DND-41 (cell line): ENCODE results near the gene MOV10L1.

Source experiments
- ATAC-seq: fragments of 200-7000 bp; cut with Tn5 transposase; 3 replicates; pipeline ENCODE4 v1.9.1; 2021; ENCODE audit warnings: low read depth; ENCODE audit not compliant: insufficient read depth
- DNase-seq: peaks from one replicate; pipeline ENCODE4 v3.0.0-alpha.2; 2020
- H2AFZ ChIP-seq: 2 replicates; pipeline ENCODE4 v1.6.0; 2012; ENCODE audit warnings: low read depth, low read length
- H3K27ac ChIP-seq: 2 replicates; pipeline ENCODE4 v1.5.1; 2012; ENCODE audit warnings: low read length, inconsistent platforms
- H3K27me3 ChIP-seq: fragments of 200-600 bp; sonication (generic); 2 replicates; pipeline ENCODE4 v1.6.0; 2012; ENCODE audit warnings: low read length, mild to moderate bottlenecking, inconsistent platforms; ENCODE audit not compliant: insufficient read depth, poor library complexity
- H3K36me3 ChIP-seq: 2 replicates; pipeline ENCODE4 v1.5.1; 2012; ENCODE audit warnings: low read length, inconsistent platforms; ENCODE audit not compliant: insufficient read depth
- H3K4me1 ChIP-seq: 2 replicates; pipeline ENCODE4 v1.5.1; 2012; ENCODE audit warnings: mild to moderate bottlenecking, low read length; ENCODE audit not compliant: insufficient read depth
- H3K4me2 ChIP-seq: 2 replicates; pipeline ENCODE4 v1.6.0; 2012; ENCODE audit warnings: mild to moderate bottlenecking, moderate library complexity, low read length, inconsistent platforms; ENCODE audit not compliant: insufficient read depth
- H3K4me3 ChIP-seq, 2 experiments: fragments of 200-600 bp in 1 of 2; shearing (Covaris generic) in 1 of 2; 2 replicates each; pipeline ENCODE4 v1.5.1; 2012 to 2016; ENCODE audit warnings: inconsistent platforms in 2 of 2, low read length in 2 of 2, mild to moderate bottlenecking in 2 of 2, low read depth in 1 of 2, moderate library complexity in 1 of 2
- H3K79me2 ChIP-seq: 2 replicates; pipeline ENCODE4 v1.6.0; 2012; ENCODE audit warnings: low read length, inconsistent platforms; ENCODE audit not compliant: insufficient read depth
- H3K9ac ChIP-seq: 2 replicates; pipeline ENCODE4 v1.6.0; 2012; ENCODE audit warnings: low read depth, mild to moderate bottlenecking, inconsistent platforms, low read length, moderate library complexity
- H3K9me3 ChIP-seq: 2 replicates; pipeline ENCODE4 v1.5.1; 2012; ENCODE audit warnings: low read length, moderate library complexity, mild to moderate bottlenecking, inconsistent platforms; ENCODE audit not compliant: insufficient read depth, severe bottlenecking
- H4K20me1 ChIP-seq: 2 replicates; pipeline ENCODE4 v1.6.0; 2012; ENCODE audit warnings: low read length; ENCODE audit not compliant: insufficient read depth
- CTCF ChIP-seq: IDR thresholded peaks from 2 replicates; pipeline ENCODE4 v1.5.1; 2012; ENCODE audit warnings: borderline replicate concordance, low read length, moderate library complexity, mild to moderate bottlenecking; ENCODE audit not compliant: poor library complexity, severe bottlenecking; ENCODE audit errors: extremely low read depth
- EZH2 ChIP-seq: IDR thresholded peaks from 3 replicates; pipeline ENCODE4 v1.6.1; 2012; ENCODE audit warnings: borderline replicate concordance, low read depth, mild to moderate bottlenecking, moderate library complexity, low read length, inconsistent platforms; ENCODE audit not compliant: severe bottlenecking

Gene MOV10L1

GRCh38 chr22:50151571-50152537 is 62.0 kb downstream of the MOV10L1 start:
- no peak for ATAC-seq
- Histone ChIP-seq H3K9me3 (no peaks in the 10 kb centered on the region), H3K4me1 (no peaks in the 10 kb centered on the region), H2AFZ (no peak overlapping the region), H3K9ac (no peak overlapping the region), H3K4me3 (no peak overlapping the region), H3K79me2 (no peaks in the 10 kb centered on the region), H3K27me3 (no peaks in the 10 kb centered on the region), H3K27ac (no peak overlapping the region), H3K4me2 (no peak overlapping the region), H3K36me3 (no peaks in the 10 kb centered on the region), H4K20me1 (peaks cover 4% of the 10 kb centered on the region; the same call in 1 of the 2 replicates)
- TF ChIP-seq CTCF = no peak
- no peak for TF ChIP-seq EZH2
- DNase-seq = no peak

- Histone ChIP-seq H3K4me1 (no peaks in the 10 kb centered on the region), H3K79me2 (no peaks in the 10 kb centered on the region), H4K20me1 (peaks cover 7% of the 10 kb centered on the region; the same call in 1 of the 2 replicates), H3K36me3 (no peaks in the 10 kb centered on the region), H3K4me3 (no peak overlapping the region), H3K4me2 (no peak overlapping the region), H3K27me3 (peaks cover 5% of the 10 kb centered on the region), H3K27ac (no peak overlapping the region), H3K9ac (no peak overlapping the region), H3K9me3 (no peaks in the 10 kb centered on the region), H2AFZ (no peak overlapping the region)
- DNase-seq (no peak), ATAC-seq (no peak)
- no peak for TF ChIP-seq CTCF
- no peak for TF ChIP-seq EZH2
These were observed 63.4 kb downstream of the MOV10L1 start for GRCh38 chr22:50153056-50153755.

- Histone ChIP-seq H2AFZ (no peak overlapping the region), H3K79me2 (no peaks in the 10 kb centered on the region), H3K9ac (no peak overlapping the region), H3K4me3 (no peak overlapping the region), H3K36me3 (no peaks in the 10 kb centered on the region), H4K20me1 (peaks cover 7% of the 10 kb centered on the region; the same call in 1 of the 2 replicates), H3K4me1 (no peaks in the 10 kb centered on the region), H3K4me2 (no peak overlapping the region), H3K27me3 (peaks cover 5% of the 10 kb centered on the region), H3K9me3 (no peaks in the 10 kb centered on the region), H3K27ac (no peak overlapping the region)
- DNase-seq (no peak), ATAC-seq (no peak)
- TF ChIP-seq EZH2 (no peak), CTCF (no peak)
These were observed 63.9 kb downstream of the MOV10L1 start for GRCh38 chr22:50153756-50154140.
